HUES48 (cell line): ENCODE measurements around the gene LDLRAD4.

Experiments used
- H3K27ac ChIP-seq: one replicate; pipeline ENCODE4 v1.7.0; 2013; ENCODE audit warnings: low read depth, low read length, inconsistent platforms
- H3K27me3 ChIP-seq: 2 replicates; pipeline ENCODE4 v1.6.1; 2013; ENCODE audit warnings: mild to moderate bottlenecking, low read length; ENCODE audit not compliant: control insufficient read depth, insufficient read depth
- H3K36me3 ChIP-seq: 2 replicates; pipeline ENCODE4 v1.6.1; 2013; ENCODE audit warnings: low read length; ENCODE audit not compliant: control insufficient read depth, insufficient read depth
- H3K4me1 ChIP-seq: 2 replicates; pipeline ENCODE4 v1.6.1; 2013; ENCODE audit warnings: mild to moderate bottlenecking, low read length; ENCODE audit not compliant: control insufficient read depth, insufficient read depth
- H3K4me3 ChIP-seq: 2 replicates; pipeline ENCODE4 v1.5.1; 2013; ENCODE audit warnings: mild to moderate bottlenecking, low read depth, low read length
- H3K9ac ChIP-seq: 2 replicates; pipeline ENCODE4 v1.6.1; 2013; ENCODE audit warnings: mild to moderate bottlenecking, low read depth, low read length, moderate library complexity
- H3K9me3 ChIP-seq: 2 replicates; pipeline ENCODE4 v1.6.1; 2013; ENCODE audit warnings: low read length; ENCODE audit not compliant: control insufficient read depth, insufficient read depth

The LDLRAD4 gene

DNA sequence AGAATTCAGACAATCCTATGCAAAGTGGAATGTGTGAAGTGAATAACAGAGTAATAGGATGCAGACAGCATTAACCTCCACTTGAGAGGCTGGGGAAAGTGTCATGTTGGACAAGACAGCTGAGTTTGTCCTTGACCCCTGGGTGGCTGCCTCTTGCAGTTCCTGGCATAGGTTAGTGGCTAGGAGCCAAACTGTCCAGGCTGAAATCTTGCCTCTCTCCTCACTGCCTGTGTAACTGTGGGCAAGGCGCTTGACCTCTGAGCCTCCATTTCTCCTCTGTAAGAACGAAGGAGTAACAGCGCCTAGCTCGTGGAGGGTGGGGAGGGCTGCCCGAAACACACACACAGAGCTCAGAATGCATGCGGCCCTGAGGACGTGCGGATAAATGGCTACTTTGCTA, 34.8 kb upstream of the LDLRAD4 start:
- Histone ChIP-seq H3K27ac (no peak overlapping the region), H3K4me3 (no peak overlapping the region), H3K36me3 (no peaks in the 10 kb centered on the region), H3K9me3 (no peaks in the 10 kb centered on the region), H3K9ac (no peak overlapping the region), H3K4me1 (no peaks in the 10 kb centered on the region), H3K27me3 (no peaks in the 10 kb centered on the region)

DNA sequence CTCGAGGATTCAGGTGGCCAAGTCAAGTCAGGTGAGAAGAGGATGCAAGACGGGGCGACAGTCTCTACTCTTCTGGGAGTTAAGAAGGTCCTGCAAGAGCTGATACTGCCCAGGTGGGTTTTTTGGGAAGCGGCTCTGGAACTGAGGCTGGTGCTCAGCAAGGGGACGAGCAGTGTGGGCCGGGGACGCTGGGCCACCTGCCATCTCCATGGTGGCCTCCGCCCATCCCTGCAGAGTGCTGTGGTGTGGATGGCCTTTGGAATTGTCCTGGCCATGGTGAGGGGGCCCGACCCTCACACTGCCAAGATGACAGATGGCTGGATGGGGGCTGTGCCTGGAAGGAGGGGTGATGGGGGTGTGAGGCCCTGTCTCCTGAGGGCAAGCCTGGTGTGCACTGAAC, 34.2 kb upstream of the LDLRAD4 start:
- Histone ChIP-seq H3K27me3 (no peaks in the 10 kb centered on the region), H3K4me3 (no peak overlapping the region), H3K9me3 (no peaks in the 10 kb centered on the region), H3K27ac (no peak overlapping the region), H3K36me3 (no peaks in the 10 kb centered on the region), H3K4me1 (no peaks in the 10 kb centered on the region), H3K9ac (no peak overlapping the region)

DNA sequence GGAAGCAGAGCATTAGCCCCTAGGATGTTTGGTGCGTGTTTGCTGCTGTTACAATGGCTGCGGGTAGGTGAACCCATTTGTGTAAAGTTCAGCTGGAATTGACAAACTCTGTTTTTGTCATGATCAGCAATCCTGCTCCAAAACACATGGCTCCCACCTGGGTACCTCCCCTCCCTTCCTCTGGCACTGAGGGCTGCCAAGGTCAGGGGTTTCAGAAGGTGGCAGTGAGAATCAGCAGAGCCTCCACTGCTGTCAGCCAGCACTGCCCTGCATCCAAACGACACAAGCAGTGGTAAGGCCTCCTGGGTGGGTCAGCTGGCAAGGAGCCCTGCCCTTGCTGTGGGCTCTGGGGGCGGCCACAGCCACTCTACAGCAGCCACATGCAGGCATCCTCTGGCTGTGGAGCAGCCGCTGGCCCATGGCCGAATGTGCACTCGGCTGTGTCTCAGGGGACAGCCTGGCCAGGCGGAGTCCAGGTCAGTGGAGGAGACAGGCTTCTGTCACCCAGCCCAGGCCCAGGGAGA, 32.8 kb upstream of the LDLRAD4 start:
- no peak overlapping the region for H3K27ac ChIP-seq

DNA sequence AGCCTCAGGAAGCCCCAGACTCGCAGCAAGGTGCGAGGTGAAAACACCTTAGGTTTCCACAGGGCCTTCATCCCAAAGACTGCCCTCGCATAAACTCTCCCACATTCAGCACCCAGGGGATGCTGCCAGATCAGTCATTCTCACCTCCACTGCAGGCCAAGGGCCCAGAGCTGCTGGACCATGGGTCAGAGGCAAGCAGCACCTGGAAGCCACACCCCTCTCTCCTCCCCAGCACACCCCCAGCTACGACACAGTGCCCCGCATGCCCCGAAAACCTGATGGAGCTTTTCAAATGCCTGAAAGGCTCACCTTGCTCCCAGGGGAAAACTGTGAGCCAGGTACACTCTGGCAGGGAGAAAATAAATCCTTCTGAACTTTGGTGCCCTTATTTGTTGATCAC, 31.9 kb upstream of the LDLRAD4 start:
- Histone ChIP-seq H3K27ac (no peak overlapping the region), H3K9ac (no peak overlapping the region), H3K36me3 (no peaks in the 10 kb centered on the region), H3K27me3 (no peaks in the 10 kb centered on the region), H3K9me3 (no peaks in the 10 kb centered on the region), H3K4me3 (no peak overlapping the region), H3K4me1 (no peaks in the 10 kb centered on the region)

More for the DNA sequence above, 32.8 kb upstream of the LDLRAD4 start:
- Histone ChIP-seq H3K4me1 (no peaks in the 10 kb centered on the region), H3K4me3 (no peak overlapping the region), H3K36me3 (no peaks in the 10 kb centered on the region), H3K9me3 (no peaks in the 10 kb centered on the region), H3K9ac (no peak overlapping the region), H3K27me3 (no peaks in the 10 kb centered on the region)

DNA sequence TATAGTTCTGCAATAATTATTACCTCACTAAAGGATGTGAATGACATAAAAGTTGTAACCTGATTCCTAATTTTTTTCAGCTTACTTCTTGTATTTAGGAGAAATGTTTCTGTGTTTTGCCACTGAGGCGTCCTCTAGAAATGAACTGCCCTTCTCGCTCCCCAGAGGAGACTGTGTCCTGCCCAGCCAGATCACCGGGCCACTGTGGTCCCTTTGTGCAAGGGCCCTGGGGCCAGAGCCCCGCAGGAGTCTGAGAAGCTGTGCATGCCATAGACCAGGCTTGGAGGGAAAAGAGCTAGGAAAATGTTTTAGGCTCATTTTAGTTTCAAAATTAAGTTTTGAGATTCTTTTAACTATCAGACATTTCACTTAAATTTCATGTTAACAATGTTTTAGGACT, 31.1 kb upstream of the LDLRAD4 start:
- H3K4me1 ChIP-seq = no peaks in the 10 kb centered on the region
- no peaks in the 10 kb centered on the region for H3K27me3 ChIP-seq
- no peak overlapping the region for H3K9ac ChIP-seq
- H3K27ac ChIP-seq = no peak overlapping the region
- H3K36me3 ChIP-seq = no peaks in the 10 kb centered on the region
- H3K4me3 ChIP-seq = no peak overlapping the region
- H3K9me3 ChIP-seq = no peaks in the 10 kb centered on the region

DNA sequence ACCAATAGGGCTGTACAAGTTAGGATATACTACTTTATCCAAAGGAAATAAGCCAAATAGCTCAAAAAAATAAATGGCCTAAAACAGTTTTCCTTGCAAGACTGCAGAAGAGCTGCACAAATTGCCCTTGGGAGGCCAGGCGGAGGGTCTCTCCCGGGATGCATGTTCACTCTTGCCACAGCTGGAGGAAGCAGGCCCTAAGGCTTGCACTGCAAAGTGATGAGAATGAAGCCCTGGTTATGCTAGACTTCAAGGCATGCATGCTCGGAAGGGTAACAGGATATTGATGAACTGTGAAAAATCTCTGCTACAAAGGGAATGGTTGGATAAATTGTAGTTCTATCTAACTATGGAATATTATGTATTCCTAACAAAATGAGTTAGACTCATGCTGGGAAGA, 27.5 kb upstream of the LDLRAD4 start:
- Histone ChIP-seq H3K9me3 (no peaks in the 10 kb centered on the region), H3K36me3 (no peaks in the 10 kb centered on the region), H3K9ac (no peak overlapping the region), H3K27me3 (no peaks in the 10 kb centered on the region), H3K27ac (no peak overlapping the region), H3K4me1 (no peaks in the 10 kb centered on the region), H3K4me3 (no peak overlapping the region)

DNA sequence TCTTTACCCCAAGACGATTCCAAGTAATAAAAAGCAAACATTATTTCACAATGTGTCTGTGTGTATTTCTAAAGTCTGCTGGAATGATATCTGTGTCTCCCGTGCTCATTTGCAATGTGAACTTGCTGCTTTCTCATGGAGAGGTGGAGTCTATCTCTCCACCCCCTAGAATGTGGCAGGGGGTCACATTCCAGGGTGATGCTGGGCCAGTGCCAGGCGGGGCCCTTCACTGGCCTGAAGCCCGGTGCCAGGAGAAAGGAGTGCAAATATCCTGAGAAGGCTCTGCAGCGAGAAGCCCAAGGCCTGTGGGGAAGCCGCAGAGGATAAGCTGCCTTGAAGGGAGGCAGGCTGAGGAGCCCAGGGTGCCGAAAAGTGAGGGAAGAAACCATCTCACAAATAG, 26.8 kb upstream of the LDLRAD4 start:
- no peaks in the 10 kb centered on the region for H3K27me3 ChIP-seq
- no peaks in the 10 kb centered on the region for H3K36me3 ChIP-seq
- H3K4me3 ChIP-seq = no peak overlapping the region
- H3K4me1 ChIP-seq = no peaks in the 10 kb centered on the region
- no peaks in the 10 kb centered on the region for H3K9me3 ChIP-seq
- no peak overlapping the region for H3K9ac ChIP-seq
- H3K27ac ChIP-seq = no peak overlapping the region

DNA sequence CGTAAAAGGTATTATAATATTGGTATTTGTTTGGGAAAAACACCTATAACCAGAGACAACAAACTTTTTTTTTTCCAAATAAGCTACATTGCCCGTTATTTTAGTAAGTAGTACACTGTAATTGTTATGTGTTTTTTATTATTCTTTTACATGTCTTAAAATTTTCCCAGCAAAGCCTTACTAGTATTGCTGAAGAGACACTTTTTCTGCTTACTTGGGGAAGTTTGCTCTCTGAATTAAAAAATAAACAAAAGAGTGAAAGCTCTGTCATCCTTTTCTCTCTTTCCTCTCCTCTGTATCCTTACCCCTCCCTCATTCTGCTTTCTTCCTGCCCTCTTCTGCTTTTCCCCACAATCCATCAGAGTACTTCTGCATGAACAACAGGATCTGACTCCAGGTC, 25.6 kb upstream of the LDLRAD4 start:
- Histone ChIP-seq H3K4me3 (no peak overlapping the region), H3K9me3 (no peaks in the 10 kb centered on the region; the same call in 1 of the 2 replicates), H3K36me3 (no peaks in the 10 kb centered on the region), H3K9ac (no peak overlapping the region), H3K4me1 (no peaks in the 10 kb centered on the region), H3K27ac (no peak overlapping the region), H3K27me3 (no peaks in the 10 kb centered on the region)

DNA sequence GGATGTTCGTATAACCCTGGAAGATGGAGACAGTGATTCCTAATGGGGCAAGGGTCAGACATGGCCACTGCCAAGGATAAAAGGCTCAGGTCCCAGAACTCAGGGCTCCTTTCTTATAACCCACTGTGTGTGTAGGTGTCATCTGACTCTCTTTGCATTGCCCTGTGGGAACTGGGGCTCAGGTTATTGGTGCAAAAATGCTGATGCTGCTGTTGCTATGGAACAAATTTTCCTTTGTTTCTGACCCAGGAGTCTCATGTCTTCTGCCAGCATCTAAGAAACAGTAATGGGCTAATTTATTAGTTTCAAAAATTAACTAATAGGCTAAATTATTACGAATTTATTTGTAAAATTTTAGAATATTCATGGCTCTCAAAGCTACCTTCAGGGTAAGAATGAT, 24.3 kb upstream of the LDLRAD4 start:
- no peak overlapping the region for H3K4me3 ChIP-seq
- H3K9me3 ChIP-seq = peaks cover 5% of the 10 kb centered on the region
- H3K27me3 ChIP-seq = no peaks in the 10 kb centered on the region
- H3K36me3 ChIP-seq = no peaks in the 10 kb centered on the region
- H3K27ac ChIP-seq = no peak overlapping the region
- no peaks in the 10 kb centered on the region for H3K4me1 ChIP-seq
- no peak overlapping the region for H3K9ac ChIP-seq

DNA sequence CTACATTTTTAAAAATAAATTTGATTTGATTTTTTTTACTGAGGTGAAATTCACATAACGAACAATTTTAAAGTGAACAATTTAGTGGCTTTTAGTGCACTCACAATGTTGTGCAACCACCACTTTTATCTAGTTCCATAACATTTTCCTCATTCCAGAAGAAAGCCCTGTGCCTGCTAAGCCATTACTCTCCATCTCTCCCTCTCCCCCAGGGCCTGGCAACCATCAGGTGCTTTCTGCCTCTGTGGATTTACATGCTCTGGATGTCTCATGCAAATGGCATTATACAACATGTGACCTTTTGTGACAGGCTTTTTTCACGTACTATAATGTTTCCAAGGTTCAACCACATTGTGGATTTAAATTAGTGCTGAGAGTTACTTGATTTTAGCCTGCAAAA, 19.9 kb upstream of the LDLRAD4 start:
- no peak overlapping the region for H3K27ac ChIP-seq
- peaks cover 10% of the 10 kb centered on the region for H3K9me3 ChIP-seq
- H3K36me3 ChIP-seq = no peaks in the 10 kb centered on the region
- H3K9ac ChIP-seq = no peak overlapping the region
- no peaks in the 10 kb centered on the region for H3K27me3 ChIP-seq
- no peak overlapping the region for H3K4me3 ChIP-seq
- no peaks in the 10 kb centered on the region for H3K4me1 ChIP-seq

DNA sequence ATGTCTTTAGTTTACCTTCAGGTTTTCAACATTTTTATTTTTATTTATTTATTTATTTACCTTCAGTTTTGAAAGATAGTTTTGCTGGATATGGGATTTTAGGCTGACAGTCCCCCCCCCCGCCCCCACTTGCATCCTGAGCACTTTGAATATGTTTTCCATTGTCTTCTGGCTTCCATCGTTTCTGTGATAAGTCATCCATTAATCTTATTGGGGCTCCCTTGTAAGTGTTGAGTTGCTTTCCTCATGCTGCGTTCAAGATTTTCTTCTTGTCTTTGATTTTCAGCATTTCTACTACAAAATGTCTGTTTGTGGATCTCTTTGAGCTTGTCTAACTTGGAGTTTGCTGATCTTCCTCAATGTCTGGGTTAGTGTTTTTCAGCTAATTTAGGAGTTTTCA, 19.4 kb upstream of the LDLRAD4 start:
- H3K27me3 ChIP-seq = no peaks in the 10 kb centered on the region
- H3K9me3 ChIP-seq = peaks cover 10% of the 10 kb centered on the region
- no peaks in the 10 kb centered on the region for H3K4me1 ChIP-seq
- H3K9ac ChIP-seq = no peak overlapping the region
- no peak overlapping the region for H3K27ac ChIP-seq
- H3K36me3 ChIP-seq = no peaks in the 10 kb centered on the region
- no peak overlapping the region for H3K4me3 ChIP-seq

DNA sequence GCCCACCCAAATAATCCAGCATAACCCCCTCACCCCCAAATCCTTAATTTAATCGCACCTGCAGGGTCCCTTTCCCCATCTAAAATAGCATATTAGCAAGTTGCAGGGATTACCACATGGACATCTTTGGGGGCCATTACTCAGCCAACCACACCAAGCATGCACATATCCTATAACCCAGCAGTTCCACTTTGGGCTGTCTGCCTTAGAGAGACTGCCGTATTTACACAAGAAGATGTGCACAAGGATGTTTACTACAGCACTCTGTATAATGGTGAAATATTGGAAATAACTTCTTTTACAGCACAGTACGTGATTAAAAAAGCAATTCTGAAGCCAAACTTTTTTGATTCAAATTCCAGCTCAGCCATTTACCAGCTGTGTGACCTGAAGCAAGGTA, 17.3 kb upstream of the LDLRAD4 start:
- Histone ChIP-seq H3K36me3 (no peaks in the 10 kb centered on the region), H3K27ac (no peak overlapping the region), H3K9me3 (peaks cover 10% of the 10 kb centered on the region), H3K4me1 (no peaks in the 10 kb centered on the region), H3K27me3 (no peaks in the 10 kb centered on the region), H3K4me3 (no peak overlapping the region), H3K9ac (no peak overlapping the region)
